GM18858 (cell line): Measurements from ENCODE around the gene IFNLR1.

Experiments used
- ATAC-seq: cut with Tn5 transposase; IDR thresholded peaks from one replicate; pipeline ENCODE4 v1.9.1; 2021; ENCODE audit not compliant: unreplicated experiment

Gene IFNLR1

GRCh38 chr1:24206083-24206464 is 19.0 kb upstream of the IFNLR1 start:
- no peak for ATAC-seq

GRCh38 chr1:24205345-24206082 is 18.4 kb upstream of the IFNLR1 start:
- no peak for ATAC-seq

GRCh38 chr1:24204116-24204515 is 17.0 kb upstream of the IFNLR1 start:
- no peak for ATAC-seq

GRCh38 chr1:24203404-24203803 is 16.3 kb upstream of the IFNLR1 start:
- peak; percentile 48 for ATAC-seq

GRCh38 chr1:24202987-24203386 is 15.9 kb upstream of the IFNLR1 start:
- ATAC-seq: no peak

- ATAC-seq: no peak
Measured at GRCh38 chr1:24202556-24202955, 15.5 kb upstream of the IFNLR1 start.

- ATAC-seq: no peak
Measured at GRCh38 chr1:24201941-24202440, 14.9 kb upstream of the IFNLR1 start.

GRCh38 chr1:24199291-24199900 is 12.3 kb upstream of the IFNLR1 start:
- ATAC-seq: no peak

GRCh38 chr1:24198766-24199165 is 11.7 kb upstream of the IFNLR1 start:
- no peak for ATAC-seq

- no peak for ATAC-seq
Measured at GRCh38 chr1:24195874-24196273, 8.8 kb upstream of the IFNLR1 start.

- ATAC-seq: no peak
Measured at GRCh38 chr1:24195136-24195535, 8.0 kb upstream of the IFNLR1 start.

GRCh38 chr1:24193046-24193445 is 6.0 kb upstream of the IFNLR1 start:
- no peak for ATAC-seq

GRCh38 chr1:24191860-24192259 is 4.8 kb upstream of the IFNLR1 start:
- ATAC-seq: no peak

GRCh38 chr1:24190983-24191461 is 3.9 kb upstream of the IFNLR1 start:
- ATAC-seq: peak; percentile 43

- ATAC-seq: no peak
Measured at GRCh38 chr1:24189528-24189927, 2.4 kb upstream of the IFNLR1 start.

- ATAC-seq: no peak
Measured at GRCh38 chr1:24186711-24186992, 437 bp downstream of the IFNLR1 start.

- no peak for ATAC-seq
Measured at GRCh38 chr1:24186031-24186710, 918 bp downstream of the IFNLR1 start.

- ATAC-seq: no peak
Measured at GRCh38 chr1:24185076-24185475, 2.0 kb downstream of the IFNLR1 start.

GRCh38 chr1:24182061-24182460 is 5.0 kb downstream of the IFNLR1 start:
- ATAC-seq: no peak

GRCh38 chr1:24181619-24182018 is 5.5 kb downstream of the IFNLR1 start:
- ATAC-seq: no peak

GRCh38 chr1:24180676-24181075 is 6.4 kb downstream of the IFNLR1 start:
- ATAC-seq: no peak

- no peak for ATAC-seq
Measured at GRCh38 chr1:24179251-24179840, 7.7 kb downstream of the IFNLR1 start.
